NCI-H2081 treated with DMSO at 0.1 percent for 48 hours (cell line): ENCODE data around the gene EIF3M.

Experiments
- DNase-seq: peaks from one replicate; lab custom pipeline; 2025; lab: John Stamatoyannopoulos, UW

EIF3M gene

DNA sequence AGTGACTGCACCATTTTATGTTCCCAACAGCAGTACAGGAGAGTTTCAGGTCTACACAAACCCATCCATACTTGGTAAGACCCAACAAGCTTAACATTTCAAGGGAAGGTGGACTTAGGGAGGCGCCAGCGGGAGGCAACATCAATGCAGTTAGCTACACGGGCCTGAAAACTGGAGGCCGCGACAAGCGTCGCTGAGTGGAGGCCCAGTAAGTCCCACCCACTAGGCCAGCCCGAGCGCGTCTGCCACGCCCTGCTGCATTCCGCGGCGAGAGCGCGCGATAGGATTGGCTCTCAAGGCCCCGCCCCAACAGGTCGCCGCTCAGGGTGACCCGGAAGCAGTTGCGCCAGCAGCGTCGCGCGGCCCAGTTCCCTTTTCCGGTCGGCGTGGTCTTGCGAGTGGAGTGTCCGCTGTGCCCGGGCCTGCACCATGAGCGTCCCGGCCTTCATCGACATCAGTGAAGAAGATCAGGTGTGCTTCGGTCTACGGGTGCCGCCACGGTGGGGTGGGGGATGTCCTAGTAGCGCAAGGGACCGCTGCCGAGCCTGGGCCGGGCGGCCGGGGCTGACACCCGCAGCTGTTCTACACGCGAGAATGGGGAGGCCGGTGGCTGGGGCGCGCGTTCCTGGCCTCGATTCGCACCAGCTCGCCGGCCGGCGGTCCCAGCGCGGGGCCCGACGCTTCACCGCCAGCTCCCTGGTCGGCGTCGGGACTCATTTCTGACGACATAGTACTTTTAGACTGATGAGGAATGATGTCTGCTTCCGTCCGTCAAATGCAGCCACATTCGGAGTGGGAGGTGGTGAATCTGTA, at the start of gene EIF3M:
TSS of gene EIF3M (plus strand) at position 373 of the 813 bp plus-strand sequence. CDS start at position 430, 57 bp downstream.
- DNase-seq, result peak; percentile 78

DNA sequence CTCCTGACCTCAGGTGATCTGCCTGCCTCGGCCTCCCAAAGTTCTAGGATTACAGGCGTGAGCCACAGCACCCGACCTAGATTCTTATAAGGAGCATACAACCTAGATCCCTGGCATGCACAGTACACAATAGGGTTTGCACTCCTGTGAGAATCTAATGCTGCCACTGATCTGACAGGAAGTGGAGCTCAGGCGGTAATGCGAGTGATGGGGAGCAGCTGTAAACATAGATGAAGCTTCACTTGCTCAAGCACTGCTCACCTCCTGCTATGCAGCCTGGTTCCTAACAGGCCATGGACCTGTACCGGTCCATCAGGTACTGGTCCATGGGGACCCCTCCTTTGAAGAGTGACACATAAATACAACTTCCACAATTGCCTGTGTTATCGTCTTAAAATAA, 44.8 kb upstream of the EIF3M start:
- DNase-seq, result no peak

DNA sequence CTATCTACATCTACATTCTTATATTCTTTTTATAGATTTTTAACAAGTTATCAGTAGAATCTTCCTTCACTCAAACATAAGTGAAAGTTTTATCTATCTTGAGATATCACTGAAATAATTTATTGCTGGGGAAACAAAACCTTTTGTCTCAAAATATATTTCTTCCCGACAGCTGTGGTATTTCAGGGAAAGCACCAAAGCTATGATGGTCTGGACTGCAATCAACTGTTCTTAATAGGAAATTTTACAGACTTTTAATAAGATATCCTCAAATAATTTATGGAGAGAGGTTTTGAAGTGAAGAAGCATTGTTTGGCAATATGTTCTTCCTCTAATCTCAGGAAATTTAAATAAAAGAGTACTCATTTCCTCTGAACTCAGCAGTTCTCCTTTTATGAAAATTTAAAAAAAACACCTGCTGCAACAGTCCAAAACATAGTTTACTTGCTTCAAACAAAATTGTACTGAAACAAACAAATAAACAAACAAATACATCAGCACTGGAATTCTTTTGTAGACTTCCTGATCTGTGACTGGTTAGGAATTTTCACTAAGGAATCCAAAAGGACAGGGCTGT, 33.9 kb upstream of the EIF3M start:
- no peak for DNase-seq

DNA sequence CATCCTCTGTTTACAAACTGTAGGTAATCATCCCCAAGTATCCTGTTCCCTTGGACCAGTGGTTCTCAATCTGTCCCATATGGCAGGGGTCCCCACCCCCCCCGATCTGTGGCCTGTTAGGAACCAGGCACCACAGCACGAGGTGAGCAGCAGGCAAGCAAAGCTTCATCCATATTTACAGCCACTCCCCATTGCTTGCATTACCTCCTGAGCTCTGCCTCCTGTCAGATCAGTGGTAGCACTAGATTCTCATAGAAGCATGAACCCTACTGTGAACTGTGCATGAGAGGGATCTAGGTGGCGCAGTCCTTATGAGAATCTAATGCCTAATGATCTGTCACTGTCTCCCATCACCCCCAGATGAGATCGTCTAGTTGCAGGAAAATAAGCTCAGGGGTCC, 33.4 kb upstream of the EIF3M start:
- DNase-seq, result no peak

GRCh38 chr11:32555091-32555490, 28.5 kb upstream of the EIF3M start:
- no peak for DNase-seq

- DNase-seq, result no peak
Observed at GRCh38 chr11:32555895-32556294, 27.7 kb upstream of the EIF3M start.

DNA sequence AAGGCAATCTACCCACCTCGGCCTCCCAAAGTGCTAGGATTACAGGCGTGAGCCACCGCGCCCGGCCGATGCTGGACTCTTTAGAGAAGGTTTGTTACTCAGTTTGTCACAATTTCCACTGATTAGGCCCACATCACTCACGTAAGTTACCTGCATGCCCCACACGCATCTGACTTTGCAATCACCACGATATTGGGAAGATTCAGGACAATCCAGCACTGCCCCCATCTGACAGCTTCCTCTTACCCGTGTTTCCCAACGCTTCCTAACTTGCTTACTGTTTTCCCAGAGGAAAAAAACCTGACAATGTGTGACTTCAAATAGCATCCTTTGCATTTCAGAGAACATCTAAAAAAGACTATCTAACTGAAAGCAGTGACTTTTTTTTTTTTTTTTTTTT, 21.8 kb upstream of the EIF3M start:
- DNase-seq, result no peak

GRCh38 chr11:32562839-32563599, 20.6 kb upstream of the EIF3M start:
- no peak for DNase-seq

DNA sequence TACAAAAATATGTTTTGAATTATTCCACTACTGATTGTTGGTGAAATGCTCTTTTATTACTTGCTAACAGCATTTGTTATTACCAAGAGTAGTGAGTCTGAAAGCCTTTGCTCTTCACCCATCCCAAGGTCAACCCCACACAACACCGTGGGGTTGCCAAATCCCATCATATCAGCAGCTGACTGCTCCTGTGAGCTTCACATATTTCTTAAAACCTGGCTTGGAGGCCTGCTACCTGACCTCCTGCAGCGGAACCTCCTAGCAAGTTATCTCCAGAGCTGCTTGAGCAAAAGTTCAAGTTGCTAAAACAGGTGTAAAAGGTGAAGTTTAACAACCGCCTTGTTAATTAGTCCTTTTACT, 20.1 kb upstream of the EIF3M start:
- DNase-seq, result no peak

GRCh38 chr11:32566517-32566916, 17.1 kb upstream of the EIF3M start:
- no peak for DNase-seq

DNA sequence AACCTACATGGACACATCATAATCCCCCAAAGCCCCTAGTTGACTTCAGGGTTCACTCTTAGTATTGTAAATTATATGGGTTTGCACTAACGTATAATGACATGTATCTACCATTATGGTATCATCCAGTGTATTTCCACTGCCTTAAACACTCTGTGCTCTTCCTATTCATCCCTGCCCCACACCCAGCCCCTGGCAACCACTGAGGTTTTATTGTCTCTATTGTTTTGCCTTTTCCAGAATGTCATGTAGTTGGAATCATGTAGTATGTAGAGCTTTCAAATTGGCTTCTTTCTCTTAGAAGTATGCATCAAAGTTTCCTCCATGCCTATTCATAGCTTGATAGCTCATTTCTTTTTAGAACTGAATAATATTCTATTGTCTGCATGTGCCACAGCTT, 16.5 kb upstream of the EIF3M start:
- no peak for DNase-seq

DNA sequence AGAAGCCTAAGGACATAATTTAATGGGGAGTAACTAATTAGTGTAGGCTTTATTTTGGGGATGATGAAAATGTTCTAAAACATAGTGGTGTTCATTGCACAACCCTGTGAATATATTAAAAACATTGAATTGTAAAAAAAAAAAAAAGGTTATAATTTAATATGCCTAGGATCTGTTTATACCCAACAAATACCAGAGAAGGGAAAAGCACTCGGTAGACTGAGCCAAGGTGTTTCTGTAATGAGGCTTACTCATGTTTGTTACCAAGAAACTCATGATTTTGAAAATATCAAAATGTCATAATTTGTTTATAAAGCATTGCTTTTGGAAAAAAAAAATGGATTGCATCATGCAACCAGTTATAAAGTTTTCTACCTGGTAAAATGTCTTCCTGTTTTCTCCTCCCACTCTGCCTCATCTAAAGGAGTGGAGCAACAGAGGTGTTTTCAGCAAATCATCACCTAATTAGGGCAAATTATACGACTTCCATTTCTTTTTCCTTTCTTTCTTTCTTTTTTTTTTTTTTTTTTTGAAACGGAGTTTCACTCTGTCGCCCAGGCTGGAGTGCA, 14.2 kb upstream of the EIF3M start:
- no peak for DNase-seq

DNA sequence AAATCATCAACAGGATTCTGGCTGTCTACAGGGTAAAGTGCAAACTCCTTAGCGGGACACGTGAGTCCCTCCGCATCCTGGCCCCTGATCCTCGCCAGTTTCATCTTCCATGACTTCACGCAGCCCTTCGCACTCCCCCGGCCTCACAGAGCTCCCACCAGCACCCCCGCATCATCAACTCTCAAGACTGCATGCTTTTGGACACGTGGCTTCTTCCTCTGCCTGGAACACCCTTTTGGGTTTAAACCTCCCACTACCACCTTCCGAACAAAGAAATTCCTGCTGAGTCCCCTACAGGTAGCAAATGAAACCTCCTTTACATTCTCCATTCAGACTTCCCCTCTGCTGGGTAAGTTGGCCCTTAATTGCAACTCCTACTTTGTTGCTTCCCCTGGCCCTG, 12.6 kb upstream of the EIF3M start:
- DNase-seq, result no peak

- DNase-seq, result no peak
Observed at GRCh38 chr11:32573228-32573627, 10.4 kb upstream of the EIF3M start.

- no peak for DNase-seq
Observed at GRCh38 chr11:32574421-32574820, 9.2 kb upstream of the EIF3M start.

GRCh38 chr11:32575070-32575469, 8.6 kb upstream of the EIF3M start:
- DNase-seq, result no peak

DNA sequence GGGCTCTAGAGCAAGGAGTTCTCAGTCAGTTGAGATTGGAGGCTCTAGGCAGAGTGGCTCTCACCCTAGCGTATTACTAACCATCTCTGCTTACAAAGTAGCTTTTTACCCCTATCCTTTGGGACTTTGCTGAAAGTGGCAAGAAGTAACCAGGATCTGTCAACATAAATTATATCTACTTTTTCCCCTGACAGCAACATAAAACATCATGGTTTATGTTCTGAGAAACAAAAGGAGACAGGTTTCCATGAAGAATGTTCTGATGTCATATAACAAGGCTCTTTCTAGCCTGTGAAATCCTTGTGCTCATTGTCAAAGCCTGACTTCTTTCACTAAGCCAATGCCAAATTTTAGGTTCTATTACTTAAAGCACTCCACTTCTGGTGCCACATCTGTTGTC, 7.2 kb upstream of the EIF3M start:
- DNase-seq, result no peak

DNA sequence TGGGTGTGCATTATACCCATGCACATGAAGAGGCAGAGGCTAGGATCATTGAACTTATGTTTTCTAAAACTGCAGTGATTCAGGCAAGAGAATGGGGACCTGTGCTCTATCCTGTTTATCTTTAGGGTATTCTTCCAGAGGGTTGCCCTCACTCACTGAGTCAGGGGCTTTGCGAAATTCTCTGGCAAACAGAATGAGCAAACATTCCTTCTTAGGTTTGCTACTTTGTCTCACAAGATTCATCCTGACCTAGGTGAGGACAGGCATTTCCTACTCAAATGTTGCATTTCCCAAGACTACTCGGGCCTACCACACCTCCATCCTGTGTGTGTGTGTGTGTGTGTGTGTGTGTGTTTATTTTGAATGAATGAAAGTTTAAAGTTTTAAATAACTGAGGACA, 2.7 kb upstream of the EIF3M start:
- no peak for DNase-seq

DNA sequence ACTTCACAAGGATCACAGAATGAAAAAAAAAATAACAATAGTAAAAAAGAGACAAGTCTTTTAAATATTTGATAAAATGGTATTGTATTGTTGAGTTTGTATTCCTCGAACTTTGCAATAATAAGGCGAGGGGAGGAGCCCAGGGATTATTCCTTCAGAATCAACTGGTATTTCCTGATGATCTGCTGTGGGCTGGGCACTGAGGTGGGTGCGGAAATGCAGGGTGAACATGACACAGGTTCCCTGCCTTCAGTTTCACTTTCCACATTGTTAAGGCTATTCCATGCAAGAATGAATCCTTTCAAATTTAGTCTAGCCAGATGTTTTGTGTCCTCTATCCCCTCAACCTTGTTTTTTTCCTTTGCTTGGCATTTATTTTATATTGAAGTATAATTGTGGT, 2.1 kb upstream of the EIF3M start:
- no peak for DNase-seq

GRCh38 chr11:32584921-32585320, 1.3 kb downstream of the EIF3M start:
- no peak for DNase-seq

GRCh38 chr11:32586576-32587190, 3.1 kb downstream of the EIF3M start:
- DNase-seq, result no peak

DNA sequence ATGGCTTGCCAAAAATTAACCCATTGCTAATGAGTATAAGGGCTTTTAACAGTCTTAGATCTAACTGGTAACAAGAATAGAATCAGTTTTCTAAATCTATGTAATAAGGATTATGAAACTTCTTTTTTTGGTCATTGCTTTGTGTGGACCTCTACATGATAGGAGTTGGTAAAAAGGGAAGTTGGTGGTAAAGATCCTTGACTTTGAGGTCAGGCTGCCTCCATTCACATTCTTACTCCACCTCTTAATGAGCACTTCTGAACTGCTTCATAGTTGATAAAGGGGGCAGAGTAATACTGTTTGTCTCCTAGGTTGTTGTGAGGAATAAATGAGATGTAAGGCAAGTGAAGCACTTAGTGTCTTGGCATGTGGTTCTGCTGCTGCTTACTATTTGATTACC, 10.6 kb downstream of the EIF3M start:
- no peak for DNase-seq
